GM11168 (cell line): ENCODE measurements around the gene RAB40A.
"Not testable (repeated sequence)": the region's sequence is repeated elsewhere in the genome, so short reads cannot be mapped to it uniquely, and the experiment has no call there.

Experiments used
- in situ Hi-C: fragments of 300-500 bp; cut with MboI; formaldehyde crosslinking; loops from one replicate; pipeline ENCODE4 v1.12.0; 2022; ENCODE audit warnings: low sequenced_read_pairs; ENCODE audit not compliant: unreplicated experiment

Gene RAB40A

GRCh38 chrX:103530545-103530944 lies 11.3 kb upstream of the RAB40A start:
- in situ Hi-C loops = loop anchor here (25.0 kb wide), 1 partner anchor 282 kb away; no protein-coding TSS in a partner anchor

DNA sequence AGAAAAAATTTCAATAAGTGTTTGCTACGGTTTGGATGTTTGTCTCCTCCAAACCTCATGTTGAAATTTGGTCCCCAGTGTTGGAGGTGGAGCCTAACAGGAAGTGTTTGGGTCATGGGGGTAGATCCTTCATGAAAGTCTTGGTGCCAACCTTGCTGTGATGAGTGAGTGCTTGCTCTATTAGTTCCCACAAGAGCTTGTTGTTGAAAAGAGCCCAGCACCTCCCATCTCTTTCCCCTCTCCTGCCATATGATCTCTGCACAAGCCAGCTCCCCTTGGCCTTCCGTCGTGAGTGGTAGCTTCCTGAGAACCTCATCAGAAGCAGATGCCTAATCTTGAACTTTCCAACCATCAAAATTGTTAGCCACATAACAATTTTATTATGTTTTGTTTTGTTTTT lies 10.3 kb upstream of the RAB40A start:
- in situ Hi-C loops = loop anchor here (25.0 kb wide), 1 partner anchor 283 kb away; no protein-coding TSS in a partner anchor

- in situ Hi-C loops = loop anchor here (25.0 kb wide), 1 partner anchor 288 kb away; no protein-coding TSS in a partner anchor
Observed at GRCh38 chrX:103524747-103525146, 5.5 kb upstream of the RAB40A start.

GRCh38 chrX:103523605-103524004 lies 4.3 kb upstream of the RAB40A start:
- in situ Hi-C loops = no loop called here

DNA sequence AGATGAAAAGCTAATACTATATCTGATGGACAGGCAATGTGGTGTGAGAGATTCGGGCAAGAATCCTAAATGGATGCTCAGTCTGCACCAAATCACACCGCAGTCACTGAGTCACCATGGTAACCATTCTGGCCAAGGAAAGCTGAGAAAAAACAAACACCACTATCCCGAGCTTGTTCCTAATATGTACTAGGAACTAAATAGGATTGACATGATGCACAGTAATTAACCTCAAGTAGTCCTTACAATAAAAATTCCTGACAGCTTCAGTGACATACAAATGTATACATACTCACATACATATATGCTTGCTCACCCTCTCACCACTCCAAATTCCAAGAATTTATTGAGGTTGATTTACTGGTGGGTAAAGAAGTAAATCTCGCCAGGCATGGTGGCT lies 1.1 kb upstream of the RAB40A start:
- in situ Hi-C loops = no loop called here

DNA sequence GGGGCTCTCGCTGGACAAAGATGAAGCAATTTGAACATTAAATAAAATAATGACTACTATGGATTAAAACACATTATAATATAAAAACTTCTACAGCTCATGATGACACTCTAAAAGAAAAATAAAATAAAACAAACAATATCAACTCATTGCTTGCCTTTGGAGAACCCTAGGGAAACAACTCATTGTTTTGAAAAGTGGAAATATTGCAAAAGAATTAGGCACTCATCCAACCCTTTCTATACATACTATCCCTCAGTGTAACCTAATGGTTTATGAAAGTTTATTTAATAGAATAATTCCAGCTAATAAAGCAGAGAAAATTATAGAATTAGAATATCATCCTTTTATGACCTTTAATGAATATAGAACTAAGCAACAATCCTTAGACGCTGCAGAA lies 718 bp downstream of the RAB40A start:
- in situ Hi-C loops = no loop called here

DNA sequence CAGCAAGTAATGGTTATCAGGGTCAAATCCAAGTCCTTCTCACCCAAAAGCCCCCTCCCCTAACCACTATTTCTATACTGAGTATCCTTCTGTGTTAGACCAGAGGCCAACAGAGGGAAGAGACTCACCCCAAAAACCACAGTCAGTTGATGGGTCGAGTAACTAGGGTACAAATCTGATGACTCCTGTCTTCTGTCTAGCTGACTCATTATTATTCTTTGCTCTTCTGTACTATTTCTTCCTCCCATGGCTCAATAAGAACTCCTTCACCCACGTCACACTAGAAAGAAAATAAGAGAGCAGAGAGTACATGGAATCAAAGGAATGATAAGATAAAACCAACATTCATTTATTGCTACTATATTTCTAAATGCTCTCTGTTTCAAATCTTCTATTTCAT lies 2.0 kb downstream of the RAB40A start:
- in situ Hi-C loops = no loop called here

DNA sequence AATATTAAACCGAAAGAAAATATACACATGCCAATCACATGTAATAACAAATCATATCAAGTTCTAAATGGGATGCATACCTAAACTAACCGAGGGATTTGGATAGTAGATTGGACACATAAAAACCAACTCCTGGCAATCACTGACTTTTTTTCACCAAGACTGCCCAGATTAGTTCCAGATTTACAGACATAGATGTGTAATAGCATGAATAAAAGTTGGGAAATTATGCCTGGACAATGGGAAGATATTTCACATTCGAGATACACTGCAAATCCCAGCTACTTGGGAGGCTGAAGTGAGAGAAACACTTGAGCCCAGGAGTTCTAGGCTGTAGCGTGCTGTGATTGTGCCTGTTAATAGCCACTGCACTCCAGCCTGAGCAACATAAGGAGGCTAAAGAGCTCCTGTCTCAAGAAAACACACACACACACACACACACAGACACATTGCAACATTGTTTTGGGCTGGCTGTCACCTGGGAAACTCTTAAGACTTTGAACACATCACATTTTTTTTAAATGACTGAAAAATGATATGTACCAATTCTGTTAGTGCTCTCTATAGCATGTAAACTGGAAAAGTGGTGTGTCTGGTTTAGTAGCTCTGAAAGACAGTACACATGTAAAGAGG lies 5.7 kb downstream of the RAB40A start:
- in situ Hi-C loops = no loop called here

DNA sequence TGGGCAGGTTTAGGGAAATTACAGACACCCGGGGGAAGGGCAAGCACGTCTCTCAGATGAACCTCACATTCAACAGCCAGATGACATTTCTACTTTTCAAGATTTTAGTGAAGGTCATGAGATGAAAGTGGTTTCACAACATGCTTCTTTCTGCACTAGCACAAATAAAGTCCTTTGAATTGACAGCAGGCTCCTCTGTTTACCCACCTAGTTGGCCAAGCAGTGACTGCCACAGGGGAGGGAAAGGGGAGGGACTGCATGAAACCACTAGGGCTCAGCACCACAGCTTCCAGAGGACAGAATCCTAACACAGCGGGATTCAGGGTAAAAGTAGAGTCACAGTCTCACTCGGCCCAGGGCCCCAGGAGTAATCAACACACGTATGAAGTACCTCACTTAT lies 6.2 kb downstream of the RAB40A start:
- in situ Hi-C loops = no loop called here

- in situ Hi-C loops = no loop called here
Observed at GRCh38 chrX:103510031-103510430, 9.3 kb downstream of the RAB40A start.

GRCh38 chrX:103503853-103504207 lies 15.5 kb downstream of the RAB40A start:
- in situ Hi-C loops = no loop called here

DNA sequence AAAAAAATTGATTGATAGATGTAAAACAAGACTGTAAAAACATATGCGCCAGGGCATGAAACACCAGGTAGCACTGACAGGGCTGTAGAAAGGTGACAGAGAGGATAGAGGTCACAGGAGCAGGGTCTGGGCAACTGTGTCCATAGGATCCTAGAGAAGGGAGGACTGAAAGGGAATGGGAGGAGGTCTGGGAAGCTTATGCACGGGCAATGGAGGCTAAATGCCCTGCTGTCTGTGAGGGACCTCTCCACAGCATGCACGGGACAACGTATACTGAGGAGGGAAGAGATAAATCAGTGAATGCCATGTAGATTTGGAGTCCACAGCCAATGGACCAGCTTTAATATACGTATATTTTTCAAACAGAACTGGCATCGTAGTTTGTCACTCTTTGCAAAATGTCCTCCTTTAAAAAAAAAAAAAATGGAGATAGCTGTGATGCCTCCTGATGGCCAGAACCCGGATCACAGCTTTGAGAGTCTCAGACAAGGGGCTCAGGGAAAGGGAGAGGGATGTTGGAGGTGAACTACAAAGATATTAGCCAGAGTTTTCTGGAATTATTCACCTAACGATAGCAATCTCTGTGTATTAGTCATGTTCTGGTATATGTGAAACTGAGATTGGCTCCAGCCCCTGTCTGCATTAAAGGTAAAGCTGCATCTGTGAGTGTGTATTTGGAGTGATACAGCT lies 16.0 kb downstream of the RAB40A start:
- in situ Hi-C loops = no loop called here

DNA sequence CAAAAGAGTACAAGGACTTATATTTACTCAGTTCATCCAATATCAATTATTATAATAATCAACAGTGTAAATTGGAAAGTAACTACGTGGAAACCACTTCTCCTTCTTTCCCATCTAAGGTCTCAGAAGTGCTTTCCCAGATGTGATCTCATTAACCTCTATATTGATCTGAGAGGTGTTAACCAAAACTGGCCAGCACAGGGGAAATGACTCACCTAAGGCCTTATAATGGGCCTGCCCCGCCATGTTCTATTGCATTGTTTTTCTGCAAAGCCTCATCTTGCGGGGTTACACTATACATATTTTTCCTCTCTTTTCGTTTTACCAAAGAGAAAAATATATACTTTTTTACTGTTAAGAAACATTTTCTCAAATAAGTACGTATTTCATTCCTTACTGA lies 20.5 kb downstream of the RAB40A start:
- in situ Hi-C loops = no loop called here

DNA sequence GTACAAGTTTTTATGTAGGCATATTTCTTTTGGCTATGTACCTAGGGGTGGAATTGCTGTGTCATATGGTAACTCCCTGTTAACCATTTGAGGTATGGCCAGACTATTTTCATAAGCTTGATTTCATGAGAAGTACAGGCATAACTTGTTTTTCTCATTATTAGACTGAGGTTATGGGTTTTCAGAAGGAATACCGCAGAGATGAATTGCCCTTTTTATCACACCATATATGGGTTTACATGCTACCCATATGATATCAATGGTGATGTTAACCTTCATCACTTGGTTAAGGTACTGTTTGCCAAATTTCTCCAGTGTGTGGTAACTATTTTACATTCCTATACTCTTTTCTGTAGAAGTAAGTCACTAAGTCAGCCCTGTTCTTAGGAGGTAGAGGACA lies 23.5 kb downstream of the RAB40A start:
- in situ Hi-C loops = no loop called here

DNA sequence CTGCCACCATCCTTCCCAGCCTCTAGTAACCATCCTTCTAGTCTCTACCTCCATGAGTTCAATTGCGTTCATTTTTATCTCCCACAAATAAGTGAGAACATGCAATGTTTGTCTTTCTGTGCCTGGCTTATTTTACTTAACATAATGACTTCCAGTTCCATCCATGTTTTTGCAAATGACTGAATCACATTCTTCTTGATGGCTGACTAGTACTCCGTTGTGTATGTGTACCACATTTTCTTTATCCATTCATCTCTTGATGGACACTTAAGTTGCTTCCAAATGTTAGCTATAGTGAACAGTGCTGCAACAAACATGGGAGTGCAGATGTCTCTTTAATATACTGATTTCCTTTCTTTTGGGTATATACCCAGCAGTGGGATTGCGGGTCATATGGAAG lies 25.7 kb downstream of the RAB40A start:
- in situ Hi-C loops = not testable (repeated sequence)

DNA sequence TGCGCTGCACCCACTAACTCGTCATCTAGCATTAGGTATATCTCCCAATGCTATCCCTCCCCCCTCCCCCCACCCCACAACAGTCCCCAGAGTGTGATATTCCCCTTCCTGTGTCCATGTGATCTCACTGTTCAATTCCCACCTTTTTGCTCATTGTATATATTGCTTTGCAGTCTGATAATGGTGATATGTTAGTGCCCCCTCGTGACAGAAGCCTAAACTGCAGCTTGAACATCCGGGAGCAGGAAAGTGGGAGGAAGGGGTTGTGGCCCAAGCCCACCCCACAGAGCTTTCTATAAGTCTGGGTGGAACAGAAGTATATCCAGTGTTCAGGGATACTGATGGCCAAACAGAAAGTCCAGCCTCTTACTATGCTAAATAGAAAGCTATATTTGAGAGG lies 29.6 kb downstream of the RAB40A start:
- in situ Hi-C loops = not testable (repeated sequence)

GRCh38 chrX:103488794-103489193 lies 30.5 kb downstream of the RAB40A start:
- in situ Hi-C loops = no loop called here

DNA sequence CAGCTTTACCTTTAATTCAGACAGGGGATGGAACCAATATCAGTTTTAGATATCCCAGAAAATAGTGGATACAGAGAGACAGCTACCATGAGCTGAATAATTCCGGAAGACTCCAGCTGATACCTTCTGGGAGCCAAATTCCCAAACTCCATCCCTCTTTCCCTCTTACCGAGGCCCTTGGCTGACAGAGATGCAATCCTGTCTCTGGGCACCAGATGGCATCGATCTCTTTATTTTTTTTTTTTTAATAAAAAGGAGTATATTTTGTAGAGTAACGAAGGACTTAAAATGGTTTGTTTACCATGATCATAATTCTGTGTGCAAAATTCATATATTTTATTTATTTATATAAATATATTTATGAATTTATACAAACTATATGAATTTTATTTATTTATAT lies 31.0 kb downstream of the RAB40A start:
- in situ Hi-C loops = no loop called here

DNA sequence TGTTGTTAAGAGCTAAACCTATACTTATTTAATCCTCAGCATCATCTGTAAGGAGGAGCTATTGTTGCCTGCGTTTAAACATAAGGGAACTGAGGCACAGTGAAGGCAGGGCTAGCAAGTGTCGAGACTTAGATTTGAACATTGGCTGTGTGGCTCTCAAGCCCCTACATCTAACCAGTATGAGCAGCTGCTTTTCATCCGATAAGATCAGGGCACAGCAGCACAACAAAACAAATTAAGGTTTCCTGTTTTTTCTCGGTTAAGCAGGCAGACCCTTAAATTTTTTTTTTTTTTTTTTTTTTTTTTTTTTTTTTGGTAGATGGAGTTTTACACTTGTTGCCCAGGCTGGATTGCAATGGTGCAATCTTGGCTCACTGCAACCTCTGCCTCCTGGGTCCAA lies 35.6 kb downstream of the RAB40A start:
- in situ Hi-C loops = no loop called here

DNA sequence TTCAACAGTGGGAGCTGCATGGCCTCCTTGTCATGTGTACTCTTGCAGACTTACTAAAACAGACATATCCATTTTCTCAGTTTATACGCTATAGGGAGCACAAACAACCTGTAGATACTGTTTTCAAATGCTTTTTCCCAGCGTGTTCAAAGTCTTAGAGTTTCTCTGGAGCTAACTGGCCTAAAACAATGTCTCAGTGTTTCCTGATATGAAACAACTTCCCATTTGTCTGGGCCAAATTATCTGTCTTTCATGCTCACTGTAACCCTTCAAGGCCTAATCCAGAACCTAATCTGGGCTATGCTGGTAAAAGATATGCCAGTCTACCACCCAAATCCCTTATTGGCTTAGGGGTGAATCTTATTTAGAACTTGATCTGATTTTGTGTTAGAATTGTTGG lies 38.8 kb downstream of the RAB40A start:
- in situ Hi-C loops = no loop called here

- in situ Hi-C loops = no loop called here
Observed at GRCh38 chrX:103477496-103477895, 41.8 kb downstream of the RAB40A start.

DNA sequence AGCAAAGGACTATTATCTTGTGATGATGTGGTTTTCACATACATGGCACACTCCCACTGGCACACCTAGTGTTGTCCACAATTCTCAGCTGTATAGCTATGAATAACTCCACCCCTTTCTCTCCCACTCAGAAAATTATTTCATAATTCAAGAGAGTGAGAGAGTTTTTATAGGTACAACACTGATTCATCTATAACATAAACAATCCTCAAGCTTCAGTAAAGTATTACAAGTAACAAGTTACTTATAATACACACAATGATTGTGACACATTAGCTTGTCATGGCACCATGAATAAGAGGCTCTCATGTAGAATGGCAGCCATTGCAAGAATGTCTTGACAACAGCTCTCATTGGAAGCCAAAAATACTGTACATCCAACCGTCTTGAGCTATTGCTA lies 43.9 kb downstream of the RAB40A start:
- in situ Hi-C loops = no loop called here
